LHCN-M2 (cell line): ENCODE data around the gene RAB4B. TPM values are rescaled to one million over a fixed set of nuclear protein-coding genes. Genes with fewer than 3 reads are reported as not detected.
"Not testable (repeated sequence)": the region's sequence is repeated elsewhere in the genome, so short reads cannot be mapped to it uniquely, and the experiment has no call there.

ENCODE experiments used
- DNase-seq: peaks from one replicate; pipeline ENCODE4 v3.0.0-alpha.2; 2012; ENCODE audit warnings: low read depth
- polyA plus RNA-seq: library from polyadenylated mRNA; unstranded; fragments of >200 nt; gene quantifications from one replicate; pipeline ENCODE4 v1.2.1, GENCODE V29; 2012; ENCODE audit warnings: missing spikeins
- total RNA-seq: library from RNA; depleted of rRNA; stranded (reverse); fragments of >200 nt; gene quantifications from 2 replicates; pipeline ENCODE4 v1.2.3, GENCODE V29; 2014; rRNA removed

Gene RAB4B, protein sequence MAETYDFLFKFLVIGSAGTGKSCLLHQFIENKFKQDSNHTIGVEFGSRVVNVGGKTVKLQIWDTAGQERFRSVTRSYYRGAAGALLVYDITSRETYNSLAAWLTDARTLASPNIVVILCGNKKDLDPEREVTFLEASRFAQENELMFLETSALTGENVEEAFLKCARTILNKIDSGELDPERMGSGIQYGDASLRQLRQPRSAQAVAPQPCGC
- total RNA-seq = 19.7 and 28.6 TPM in 2 replicates
- 30.3 TPM for polyA plus RNA-seq

DNA sequence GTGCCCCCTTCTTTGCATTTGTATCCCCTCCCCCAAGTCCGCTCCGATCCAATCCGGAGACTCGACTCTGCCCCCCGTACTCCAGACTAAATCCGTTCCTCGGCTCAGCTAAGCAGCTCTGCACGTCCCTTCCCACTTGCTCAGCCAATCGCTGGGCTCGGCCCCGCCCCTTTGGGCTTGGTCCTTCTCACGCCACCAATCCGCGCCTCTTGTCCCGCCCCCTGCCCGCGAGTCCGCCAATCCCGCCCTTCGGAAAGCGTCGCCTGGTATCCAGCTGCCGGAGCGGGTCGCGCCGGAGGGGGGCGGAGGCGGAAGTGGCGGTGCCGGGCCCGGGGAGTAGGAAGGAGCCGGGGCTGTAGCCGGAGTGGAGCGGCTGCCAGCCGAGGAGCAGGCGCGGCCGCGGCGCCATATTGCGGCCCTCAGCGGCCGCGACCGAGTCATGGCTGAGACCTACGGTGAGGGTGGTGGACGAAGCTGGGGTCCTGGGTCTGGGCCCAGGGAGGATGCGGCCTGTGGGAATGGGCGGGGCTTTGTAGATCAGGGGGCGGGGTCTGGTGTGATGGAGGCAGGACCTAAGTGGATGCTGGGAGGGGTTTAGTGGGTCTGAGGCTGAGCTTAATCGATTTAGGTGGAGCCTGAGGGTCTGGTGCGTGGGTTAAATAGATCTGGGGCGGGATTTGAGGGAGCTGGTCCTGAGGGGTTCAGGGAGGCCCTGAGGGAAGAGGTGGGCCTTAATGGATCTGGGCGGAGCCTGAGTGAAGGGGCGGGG is at the start of gene RAB4B:
Gene RAB4B (plus strand): TSS at position 311 of the 769 bp plus-strand sequence. CDS start 129 bp downstream, at position 440.
- peak; percentile 99 for DNase-seq

DNA sequence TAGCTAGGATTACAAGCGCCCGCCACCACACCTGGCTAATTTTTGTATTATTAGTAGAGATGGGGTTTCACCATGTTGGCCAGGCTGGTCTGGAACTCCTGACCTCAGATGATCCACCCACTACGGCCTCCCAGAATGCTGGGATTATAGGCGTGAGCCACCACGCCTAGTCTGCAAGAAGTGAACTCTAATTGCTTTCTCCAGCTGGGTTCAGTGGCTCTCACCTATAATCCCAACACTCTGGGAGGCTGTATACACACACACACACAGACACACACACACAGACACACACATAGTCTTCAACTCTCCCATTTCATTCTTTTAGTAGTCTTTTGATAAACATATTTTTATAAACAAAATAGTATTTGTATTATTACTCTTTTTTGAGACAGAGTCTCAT is 48.0 kb upstream of the RAB4B start:
- DNase-seq = not testable (repeated sequence)

DNA sequence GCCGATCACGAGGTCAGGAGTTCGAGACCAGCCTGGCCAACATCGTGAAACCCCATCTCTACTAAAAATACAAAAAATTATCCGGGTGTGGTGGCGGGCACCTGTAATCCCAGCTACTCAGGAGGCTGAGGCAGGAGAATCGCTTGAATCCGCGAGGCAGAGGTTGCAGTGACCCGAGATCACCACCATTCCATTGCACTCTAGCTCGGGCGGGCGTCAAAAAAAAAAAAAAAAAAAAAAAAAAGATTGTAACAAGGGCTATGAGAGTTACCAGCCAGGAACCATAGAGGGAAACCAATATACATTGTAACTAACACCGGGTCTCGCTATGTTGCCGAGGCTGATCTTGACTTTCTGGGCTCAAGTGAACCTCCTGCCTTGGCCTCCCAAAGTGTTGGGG is 45.7 kb upstream of the RAB4B start:
- DNase-seq = not testable (repeated sequence)

DNA sequence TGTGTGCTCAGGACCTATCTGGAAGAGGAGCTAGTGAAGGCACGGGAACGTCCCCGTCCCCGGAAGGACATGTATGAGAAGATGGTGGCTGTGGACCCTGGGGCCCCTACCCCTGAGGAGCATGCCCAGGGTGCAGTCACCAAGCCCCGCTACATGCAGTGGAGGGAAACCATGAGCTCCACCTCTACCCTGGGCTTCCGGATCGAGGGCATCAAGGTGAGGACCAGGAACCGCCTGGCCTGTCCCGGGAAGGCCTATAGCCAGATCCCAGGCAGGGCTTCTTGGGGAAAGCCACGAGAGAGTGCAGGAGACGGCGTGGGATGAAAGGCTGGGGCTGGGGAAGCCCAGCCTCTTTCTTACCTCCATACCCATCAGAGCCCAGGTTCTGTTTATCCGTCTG is 44.9 kb upstream of the RAB4B start:
- no peak for DNase-seq

DNA sequence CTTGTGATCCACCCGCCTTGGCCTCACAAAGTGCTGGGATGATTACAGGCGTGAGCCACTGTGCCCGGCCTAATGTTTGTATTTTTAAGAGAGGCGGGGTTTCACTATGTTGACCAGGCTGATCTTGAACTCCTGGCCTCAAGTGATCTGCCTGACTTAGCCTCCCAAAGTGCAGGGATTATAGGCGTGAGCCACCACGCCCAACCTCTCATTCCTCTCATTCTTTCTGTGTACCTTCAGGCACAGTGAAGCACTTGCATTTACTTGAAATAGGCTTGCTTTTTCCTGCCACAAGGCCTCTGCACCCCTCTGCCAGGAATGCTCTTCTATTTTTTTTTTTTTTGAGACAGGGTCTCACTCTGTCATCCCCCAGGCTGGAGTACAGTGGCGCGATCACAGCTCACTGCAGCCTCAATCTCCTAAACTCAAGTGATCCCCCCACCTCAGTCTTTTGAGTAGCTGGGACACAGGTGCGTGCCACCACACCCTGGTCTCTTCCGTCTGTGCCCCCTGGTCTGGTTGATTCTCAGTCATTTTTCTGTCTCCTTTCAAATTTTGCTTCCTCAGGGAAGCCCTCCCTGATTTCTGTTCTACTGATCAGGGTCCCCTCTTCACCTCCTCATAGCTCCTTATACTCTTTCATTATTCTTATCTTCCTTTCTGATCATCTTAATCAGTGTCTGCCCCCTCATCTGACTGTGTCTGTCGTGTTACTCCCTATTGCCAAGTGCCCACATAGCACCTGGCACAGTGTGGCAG is 42.9 kb upstream of the RAB4B start:
- DNase-seq = no peak

DNA sequence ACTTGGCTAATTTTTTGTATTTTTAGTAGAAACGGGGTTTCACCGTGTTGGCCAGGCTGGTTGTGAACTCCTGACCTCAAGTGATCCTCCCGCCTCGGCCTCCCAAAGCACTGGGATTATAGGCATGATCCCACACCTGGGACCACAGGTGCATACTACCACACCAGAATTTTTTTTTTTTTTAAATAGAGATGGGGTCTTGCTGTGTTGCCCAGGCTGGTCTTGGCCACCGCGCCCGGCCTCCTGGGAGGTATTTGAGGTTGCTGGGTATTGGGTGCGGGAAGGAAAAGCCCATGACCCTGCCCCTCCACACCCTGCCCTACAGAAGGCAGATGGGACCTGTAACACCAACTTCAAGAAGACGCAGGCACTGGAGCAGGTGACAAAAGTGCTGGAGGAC is 41.4 kb upstream of the RAB4B start:
- no peak for DNase-seq

GRCh38 chr19:40737102-40737644 is 40.9 kb upstream of the RAB4B start:
- DNase-seq = no peak

GRCh38 chr19:40739030-40739839 is 38.8 kb upstream of the RAB4B start:
- no peak for DNase-seq

DNA sequence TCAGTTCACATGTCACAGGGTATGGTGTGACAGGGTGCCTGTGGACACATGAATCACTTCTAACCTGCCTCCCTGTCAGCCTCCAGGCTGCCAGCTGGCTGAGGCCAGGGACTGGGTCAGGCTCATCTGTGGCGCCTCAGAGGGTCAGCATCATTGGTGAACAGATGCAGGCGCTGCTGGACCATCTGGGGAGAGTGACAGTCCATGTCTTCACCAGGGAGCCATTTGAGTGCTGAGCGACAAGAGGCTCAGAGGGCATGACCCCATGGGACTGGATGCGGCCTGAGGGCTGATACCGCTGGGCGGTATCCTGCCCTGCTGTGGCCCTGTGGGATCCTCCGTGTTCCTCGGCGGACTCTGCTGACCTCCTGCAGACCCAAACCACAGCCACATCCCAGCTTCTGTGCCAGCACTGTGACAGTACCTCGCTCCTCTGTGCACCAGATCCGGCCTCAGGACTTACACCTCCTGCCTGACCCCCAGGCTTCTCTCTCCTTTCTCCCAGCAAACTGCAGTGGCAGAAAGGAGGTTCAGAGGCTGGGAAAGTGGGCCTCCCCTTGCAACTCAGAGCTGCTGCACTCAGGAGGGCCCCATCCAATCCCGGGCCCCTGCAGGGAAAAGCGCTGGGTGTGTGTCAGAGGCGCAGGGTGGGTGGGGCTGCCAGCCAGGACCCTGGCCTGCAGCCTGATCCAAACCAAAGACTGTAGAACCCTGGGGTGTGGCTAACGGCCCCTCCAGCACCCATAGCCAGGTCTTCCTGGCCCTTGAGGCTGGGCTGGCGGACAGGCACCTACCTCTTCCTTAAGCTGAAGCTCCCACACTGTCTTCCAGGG is 38.0 kb upstream of the RAB4B start:
- no peak for DNase-seq

GRCh38 chr19:40740747-40741146 is 37.3 kb upstream of the RAB4B start:
- DNase-seq = no peak

GRCh38 chr19:40741527-40742390 is 36.3 kb upstream of the RAB4B start:
- no peak for DNase-seq

DNA sequence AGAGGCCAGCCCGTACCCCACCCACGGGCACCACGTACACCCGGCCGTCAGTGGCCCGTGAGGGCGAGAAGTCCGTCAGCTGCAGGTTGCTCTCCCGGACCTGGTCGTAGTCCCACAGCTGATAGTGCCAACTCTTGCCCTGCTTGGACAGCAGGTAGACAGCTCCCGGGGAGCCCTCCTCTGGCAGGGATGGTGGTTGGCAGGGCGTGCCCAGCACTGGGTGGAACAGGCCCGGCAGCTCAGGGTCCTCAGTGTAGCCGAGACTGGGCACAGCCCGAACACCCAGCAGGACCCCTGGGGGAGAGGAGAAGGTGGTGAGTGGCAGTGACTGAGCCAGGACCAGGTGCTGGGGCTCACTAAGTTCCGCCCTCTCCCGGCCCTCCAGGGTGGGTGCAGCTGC is 35.6 kb upstream of the RAB4B start:
- no peak for DNase-seq

- DNase-seq = no peak
Measured at GRCh38 chr19:40742886-40743285, 35.2 kb upstream of the RAB4B start.

DNA sequence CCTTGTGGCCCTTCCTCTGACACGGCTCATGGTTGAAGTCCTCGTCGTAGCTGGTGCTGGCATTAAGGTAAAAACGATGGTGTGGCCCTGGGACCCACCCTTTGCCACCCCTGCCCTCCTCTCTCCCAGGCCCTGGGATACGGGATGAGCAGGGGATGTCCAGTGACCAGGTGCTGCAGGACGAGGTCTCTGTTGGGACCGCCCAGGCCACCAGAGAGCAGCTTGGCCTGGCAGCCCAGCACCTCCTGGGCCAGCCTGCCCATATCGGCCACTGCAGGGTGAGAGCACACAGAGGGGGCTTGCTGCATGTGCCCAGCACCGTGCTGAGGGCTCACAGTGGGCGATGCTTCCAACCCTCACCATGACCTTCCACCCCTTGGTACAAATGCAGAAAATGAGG is 34.1 kb upstream of the RAB4B start:
- DNase-seq = no peak

DNA sequence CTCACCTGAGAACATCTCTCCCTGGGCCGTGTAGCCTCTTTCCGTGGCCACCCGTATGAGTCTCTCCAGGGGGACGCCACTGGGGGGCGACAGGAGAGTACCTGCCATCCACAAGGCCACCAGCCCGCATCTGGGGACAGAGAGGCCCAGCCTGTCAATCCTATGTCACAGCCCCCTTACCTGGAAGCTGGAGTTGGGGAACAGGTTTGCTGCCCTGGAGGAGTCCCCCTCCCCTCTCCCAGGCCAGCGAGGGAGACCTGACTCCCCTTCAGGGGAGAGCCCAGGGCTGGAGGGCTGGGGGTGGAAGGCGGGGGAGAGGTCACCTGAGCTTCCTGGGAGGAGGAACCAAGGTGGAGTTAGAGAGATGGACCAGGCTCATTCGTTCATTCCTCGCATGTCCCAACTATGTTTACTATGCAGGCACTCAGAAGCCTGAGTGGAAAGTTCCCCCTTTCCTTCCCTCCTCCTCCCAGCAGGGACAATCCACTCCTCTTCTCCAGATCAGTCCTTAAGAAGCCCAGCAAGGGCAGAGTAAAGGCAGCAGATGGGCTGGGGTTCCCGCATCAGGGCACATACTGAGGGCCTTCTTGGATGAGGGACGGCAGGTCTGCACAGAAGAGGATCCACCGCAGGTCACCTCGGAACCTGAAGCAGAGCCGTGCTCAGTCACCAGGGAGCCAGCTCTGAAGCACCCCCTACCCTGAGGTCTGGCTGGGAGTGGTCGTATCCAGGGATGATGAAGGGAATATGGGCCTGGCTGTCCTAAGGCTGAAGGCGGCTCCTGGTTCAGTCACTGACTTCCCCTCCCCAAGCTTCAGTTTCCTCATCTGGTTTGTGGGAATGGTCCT is 33.3 kb upstream of the RAB4B start:
- no peak for DNase-seq

GRCh38 chr19:40745402-40745780 is 32.7 kb upstream of the RAB4B start:
- DNase-seq = no peak

DNA sequence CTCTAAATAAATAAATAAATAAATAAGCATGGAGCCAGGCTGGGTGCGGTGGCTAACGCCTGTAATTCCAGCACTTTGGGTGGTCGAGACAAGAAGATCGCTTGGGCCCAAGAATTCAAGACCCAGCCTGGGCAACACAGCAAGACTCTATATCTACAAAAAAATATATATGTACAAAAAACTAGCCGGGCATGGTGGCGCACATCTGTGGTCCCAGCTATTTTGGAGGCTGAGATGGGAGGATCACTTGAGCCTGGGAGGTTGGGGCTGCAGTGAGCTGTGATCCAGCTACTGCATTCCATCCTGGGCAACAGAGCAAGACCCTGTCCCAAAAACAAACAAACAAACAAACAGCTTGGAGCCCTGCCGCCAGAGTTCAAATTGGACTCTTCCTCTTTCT is 30.5 kb upstream of the RAB4B start:
- no peak for DNase-seq

DNA sequence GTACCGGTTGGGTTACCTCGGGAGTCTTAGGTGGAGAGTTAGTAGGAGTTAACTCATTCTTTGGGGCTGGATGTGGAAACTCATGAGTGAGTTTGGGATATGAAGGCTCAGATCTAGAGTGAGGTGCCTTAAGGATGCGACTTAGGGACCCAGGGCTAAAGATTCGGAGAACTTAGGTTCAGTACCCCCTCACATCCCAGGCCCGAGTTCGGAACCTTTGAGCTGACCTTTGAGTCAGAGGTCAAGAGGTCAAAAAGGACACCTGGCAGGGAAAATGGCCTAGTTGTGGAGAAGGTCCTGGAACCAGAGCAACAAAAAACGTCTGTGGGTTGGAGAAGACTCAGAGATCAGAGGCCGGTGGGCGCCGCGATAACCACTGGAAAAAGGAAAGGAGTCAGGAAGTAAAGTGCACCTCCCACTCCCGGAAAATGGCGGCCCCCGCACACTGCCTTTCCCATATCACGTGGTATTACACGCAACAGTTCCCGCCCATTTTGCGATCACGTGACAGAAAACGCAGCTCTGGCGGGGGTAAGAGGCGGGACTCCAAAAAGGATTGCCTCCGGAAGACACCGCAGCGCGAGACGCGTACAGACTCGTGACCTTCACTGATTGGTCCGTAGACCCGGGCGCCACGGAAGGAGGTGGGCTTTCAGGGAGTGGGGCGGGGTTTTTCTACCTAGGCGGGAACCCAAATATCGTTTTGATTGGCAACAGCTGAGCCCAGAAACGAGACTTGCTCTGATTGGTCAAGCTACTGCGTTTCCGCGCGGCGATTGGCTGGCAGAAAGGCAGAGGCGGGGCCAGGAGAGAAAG is 27.8 kb upstream of the RAB4B start, which contains the start of gene ACTMAP:
Gene ACTMAP (minus strand): TSS at position 420 of the 816 bp plus-strand sequence. CDS start 674 bp downstream, outside the sequence.
- DNase-seq = peak; percentile 100
